CD4-positive, alpha-beta T cell treated with Interleukin-4 for 4 hours (primary cell): ENCODE data around the gene PPIB.
"Not testable (repeated sequence)": the region's sequence is repeated elsewhere in the genome, so short reads cannot be mapped to it uniquely, and the experiment has no call there.

Source experiments
- DNase-seq: peaks from one replicate; pipeline ENCODE4 v3.0.0-alpha.2; 2020

PPIB gene

DNA sequence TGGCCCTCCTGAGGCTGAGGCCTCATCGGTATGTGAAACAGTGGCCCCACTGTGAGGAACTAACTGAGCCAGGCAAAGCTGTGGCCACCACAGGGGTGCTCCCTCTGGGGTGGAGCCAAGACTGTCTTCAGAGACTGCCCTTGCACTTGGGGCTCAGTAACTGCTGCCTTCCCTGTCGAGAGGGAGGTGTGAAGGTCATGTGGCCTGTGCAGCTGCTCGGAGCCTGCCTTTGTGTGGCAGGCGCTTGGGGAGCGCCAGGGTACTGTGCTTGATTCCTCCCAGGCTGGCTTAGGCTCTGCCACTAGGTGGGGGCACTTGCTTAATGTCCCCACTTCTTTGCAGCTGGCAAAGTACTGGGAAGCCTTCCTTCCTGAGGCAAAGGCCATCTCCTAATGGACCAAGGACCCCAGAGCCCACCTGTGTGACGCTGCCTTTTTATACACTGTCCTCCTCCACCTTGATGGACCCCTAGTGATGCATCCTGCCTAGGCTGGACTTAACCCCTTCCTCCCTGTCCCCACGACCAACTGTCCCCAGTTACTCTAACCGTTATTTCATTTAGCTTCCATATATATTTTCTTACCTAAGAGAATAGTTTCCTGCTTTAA, 25.5 kb downstream of the PPIB start:
- no peak for DNase-seq

DNA sequence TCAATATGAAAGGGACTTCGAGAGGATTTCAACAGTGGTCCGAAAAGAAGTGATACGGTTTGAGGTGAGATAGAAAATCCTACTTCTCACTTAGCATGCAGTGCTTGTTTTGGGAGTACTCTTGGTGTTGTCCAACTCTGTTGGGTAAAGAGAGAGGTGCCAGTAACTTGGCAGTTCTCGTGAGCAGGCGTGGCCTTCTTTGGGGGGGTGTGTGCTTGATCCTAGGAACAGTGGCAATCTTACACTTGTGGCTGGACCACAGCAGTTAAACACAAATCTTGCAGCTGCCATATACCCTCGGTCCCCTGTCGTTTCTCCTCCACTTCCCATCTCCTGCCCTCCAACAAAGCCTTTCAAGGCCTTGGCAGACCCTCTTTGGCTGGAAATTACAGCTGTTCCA, 26.5 kb downstream of the PPIB start:
- DNase-seq, result no peak

DNA sequence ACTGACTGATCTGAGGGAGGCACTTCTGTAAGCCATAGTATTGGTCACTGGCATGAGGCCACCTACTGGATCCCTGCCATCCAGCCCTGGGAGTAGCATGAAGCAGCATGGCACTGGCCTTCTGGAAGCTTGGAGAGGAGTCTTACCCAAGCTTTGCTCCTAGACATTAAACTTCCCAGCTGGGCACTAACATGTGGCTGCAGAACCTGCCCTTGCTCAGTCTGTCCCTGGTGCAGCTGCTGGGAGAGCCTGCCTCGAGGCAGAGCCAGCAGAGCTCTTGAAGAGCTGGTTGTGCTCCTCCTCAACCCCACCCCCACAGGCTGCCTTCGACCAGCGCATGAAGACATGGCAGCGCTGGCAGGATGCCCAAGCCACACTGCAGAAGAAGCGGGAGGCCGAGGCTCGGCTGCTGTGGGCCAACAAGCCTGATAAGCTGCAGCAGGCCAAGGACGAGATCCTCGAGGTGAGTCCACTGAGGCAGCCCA, 28.4 kb downstream of the PPIB start:
- DNase-seq, result no peak

DNA sequence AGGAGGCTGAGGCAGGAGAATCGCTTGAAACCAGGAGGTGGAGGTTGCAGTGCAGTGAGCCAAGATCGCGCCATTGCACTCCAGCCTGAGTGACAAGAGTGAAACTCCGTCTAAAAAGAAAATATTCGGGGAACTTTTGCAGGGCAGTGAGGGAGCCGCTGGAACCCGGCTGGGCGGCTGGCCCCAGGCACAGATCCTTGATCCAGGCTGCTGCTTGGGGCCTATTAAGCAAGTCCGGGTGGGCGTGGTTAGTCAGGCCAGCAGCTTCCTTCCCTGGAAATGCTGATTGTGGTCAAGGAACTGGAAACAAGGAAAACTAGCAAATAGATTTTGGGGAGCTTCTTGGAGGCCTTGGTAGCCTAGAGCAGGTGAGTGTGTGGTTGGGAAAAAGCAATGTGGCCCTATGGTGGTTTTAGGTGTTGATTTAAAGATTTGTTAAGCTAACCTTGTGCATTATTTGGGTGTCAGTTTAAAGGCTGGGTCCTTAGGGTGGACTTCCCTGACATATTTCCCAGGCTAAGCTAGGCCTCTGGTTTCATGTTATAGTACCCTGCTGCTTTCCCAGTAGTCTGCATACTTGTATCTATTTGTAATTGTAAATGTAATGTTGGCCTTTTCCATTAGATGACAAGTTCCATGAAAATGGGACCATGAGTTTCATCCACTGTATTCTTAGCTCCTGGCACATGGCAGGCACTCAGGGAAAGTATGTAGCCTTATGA, 29.0 kb downstream of the PPIB start:
- DNase-seq, result no peak

DNA sequence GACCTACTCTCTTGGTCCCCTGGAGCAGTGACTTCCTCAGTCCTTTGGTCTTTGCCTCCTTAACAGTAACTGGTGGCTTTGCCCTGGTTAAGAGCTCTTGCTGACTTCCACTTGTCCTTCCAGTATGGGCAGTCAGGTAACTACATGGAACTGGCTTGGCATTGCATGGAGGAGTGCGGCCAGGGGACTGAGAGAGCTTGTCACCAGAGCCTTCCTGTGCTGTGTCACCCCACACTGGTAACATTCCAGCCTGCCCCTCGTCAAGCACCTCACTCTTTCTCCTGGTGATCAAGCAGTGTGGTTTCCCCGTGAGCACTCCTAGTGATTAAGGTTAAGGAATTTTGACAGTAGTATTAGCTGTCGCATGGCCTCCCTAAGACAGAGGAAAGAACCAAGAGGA, 30.6 kb downstream of the PPIB start:
- no peak for DNase-seq

DNA sequence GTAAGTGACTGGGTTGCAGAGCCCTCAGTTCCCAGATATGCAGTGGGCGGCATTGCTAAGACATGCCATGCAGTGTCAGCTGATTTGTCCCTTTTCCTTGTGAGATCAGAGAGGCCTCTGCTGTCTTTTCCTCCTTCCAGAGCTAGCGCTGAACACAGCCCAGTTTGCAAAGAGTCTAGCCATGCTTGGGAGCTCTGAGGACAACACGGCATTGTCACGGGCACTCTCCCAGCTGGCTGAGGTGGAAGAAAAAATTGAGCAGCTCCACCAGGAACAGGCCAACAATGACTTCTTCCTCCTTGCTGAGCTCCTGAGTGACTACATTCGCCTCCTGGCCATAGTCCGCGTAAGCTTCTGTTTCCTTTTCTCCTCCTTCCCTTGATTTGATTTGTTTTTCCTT, 31.3 kb downstream of the PPIB start:
- DNase-seq, result no peak

DNA sequence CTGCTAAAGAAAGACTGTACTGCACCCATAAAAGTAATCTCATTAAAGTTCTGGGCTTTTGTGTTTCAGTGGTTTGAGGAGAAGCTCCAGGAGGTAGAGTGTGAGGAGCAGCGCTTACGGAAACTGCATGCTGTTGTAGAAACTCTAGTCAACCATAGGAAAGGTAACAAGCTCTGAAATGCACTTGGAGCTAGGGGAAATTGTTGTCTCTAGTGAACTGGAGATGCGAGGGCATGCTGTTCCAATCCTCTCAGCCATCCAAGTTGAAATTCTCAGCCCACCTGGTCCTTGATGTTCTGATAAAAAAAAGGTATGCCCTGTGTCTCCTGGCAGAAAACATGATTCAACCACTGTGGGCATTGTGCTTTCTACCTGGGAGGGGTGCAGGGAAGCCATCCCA, 32.7 kb downstream of the PPIB start:
- DNase-seq, result no peak

DNA sequence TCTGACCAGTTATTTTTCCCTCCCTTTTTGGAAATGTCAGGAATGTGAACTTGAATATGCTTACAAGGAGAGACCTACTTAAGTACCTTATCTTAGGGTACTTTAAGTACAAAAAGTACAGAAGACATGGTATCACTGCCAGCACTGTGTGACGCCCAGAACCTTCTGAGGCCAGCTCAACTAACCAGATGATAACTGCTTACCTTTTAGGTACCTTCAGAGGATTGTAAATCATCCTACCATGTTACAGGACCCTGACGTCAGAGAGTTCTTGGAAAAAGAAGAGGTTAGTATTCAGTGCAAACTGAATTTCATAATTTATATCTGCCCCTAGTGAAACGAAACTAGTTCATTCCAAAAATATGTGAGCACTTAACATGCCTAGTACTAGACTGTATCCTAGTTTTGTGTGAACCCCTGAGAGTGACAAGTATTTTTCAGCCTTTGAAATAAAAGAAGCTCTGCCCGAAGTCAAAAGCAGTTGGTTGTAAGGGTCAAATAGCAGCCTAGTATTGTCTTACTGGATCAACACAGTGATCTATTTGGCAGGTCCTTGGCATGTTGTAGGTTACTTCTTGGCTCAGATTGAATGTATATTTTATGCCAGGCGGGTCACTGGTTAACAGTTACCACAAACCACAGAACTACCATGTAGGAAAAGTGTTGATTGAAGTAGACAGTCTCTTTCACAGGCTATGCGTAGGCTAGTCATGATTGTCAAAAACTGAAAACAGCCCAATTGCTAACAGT, 35.1 kb downstream of the PPIB start:
- DNase-seq, result no peak

DNA sequence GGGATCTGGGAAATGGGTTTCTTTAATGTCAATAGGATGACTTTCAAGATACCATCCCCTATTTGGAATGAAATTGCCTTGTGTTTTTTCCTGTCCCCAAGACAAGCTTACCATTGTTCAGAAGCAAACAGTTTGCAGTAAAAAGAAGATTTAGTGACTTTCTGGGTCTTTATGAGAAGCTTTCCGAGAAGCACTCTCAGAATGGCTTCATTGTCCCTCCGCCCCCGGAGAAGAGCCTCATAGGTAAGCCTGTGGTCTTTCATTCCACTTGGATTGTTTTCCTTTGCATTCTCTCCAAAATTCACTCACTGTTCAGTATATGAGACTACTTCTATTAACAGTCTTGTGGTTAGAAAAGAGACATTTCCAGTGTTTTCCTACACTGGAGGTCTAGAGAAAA, 36.8 kb downstream of the PPIB start:
- DNase-seq, result no peak

DNA sequence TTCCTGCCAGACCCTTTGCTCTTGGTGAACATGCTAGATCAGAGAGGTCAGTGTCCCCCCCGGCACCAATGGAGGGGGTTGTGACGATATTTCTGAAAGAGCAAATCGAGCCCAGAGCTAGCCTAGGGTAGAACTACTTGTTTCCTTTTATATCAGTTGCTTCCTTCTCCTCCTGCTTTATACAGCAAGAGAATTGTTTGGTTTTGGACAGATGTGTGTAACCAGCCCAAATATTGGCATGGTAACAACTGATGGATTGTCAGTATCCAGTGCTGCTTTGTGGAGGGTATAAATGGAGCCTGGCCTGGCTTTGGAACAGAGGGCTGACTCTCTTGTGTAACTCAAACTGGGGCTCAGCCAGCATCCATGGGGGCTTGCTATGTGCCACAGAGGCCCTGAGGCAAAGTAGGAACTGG, 39.9 kb downstream of the PPIB start:
- no peak for DNase-seq

DNA sequence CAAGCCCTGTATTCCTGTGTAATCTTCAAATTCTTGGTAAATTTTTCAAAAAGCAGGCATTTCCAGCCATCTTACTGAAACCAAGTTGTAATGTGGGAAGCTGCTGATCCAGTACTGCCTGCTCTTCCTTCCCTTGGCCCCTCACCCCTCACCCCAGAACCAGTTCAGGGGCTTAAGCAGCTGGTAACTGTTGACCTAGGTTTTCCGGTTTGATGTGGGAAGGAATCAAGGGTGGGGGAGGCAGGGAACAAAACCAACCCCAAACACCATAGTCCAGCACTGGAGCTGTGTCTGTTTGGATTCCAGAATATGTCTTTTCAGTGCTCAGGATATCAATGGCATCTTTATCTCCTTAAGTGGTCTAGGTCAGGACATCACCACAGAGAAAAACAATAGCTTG, 40.4 kb downstream of the PPIB start:
- no peak for DNase-seq

DNA sequence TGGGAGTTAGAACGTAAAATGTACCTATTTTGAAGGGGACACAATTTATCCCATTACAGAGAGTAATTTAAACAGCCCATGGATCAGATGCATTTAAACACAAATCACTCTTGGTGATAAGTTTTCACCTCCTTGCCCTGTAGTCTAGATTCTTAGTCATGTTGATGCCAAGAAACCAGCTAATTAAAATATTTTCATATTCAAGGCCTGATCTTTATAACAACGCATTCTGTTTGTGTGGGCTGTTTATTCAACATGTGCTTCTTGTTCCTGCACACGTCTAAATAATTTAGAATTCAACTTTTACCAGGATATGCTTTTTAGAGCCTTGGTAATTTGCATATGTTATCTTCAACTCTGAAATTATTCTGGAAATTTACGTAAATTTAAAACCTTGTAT, 41.2 kb downstream of the PPIB start:
- no peak for DNase-seq

DNA sequence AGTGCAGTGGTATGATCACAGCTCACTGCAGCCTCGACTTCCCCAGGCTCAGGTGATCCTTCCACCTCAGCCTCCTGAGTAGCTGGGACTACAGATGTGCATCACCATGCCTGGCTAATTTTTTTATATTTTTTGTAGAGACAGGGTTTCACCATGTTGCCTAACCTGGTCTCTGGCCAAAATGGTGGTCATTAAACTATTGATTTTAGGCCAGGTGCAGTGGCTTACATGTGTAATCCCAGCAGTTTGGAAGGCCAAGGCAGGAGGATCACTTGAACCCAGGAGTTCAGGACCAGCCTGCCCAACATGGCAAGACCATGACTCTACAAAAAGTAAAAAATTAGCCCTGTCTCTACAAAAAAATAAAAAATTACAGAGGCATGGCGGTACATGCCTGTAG, 42.5 kb downstream of the PPIB start:
- DNase-seq, result not testable (repeated sequence)

DNA sequence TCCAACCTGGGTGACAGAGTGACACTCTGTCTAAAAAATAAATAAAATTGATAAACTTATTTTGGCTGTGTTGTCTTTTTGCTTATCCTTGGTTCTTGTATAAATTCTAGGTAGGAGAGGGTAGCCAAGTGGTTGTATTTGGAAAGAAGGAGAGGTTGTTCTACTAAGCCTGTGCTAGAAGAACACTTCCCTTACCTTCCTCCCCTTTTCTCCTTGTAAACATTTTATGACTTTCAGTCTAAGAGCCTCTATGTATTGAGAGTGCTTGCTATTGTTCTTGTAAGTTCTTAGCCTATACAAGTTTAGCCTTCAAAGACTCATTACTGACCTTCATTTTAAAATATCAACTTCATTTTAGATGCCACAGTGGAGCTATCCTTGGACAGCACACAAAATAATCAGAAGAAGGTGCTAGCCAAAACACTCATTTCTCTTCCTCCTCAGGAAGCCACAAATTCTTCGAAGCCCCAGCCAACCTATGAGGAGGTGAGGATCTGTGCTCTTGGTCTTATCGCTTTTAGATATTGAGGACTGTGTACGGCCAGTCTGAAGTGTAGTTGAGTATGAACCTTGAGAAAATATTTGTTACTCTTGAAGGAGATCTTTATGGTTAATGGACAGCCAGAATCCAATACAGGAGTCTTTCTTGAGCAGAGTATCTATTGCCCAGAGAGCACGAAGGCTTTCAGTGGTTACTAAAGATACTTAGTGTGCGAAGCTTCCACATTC, 44.9 kb downstream of the PPIB start:
- DNase-seq, result no peak

DNA sequence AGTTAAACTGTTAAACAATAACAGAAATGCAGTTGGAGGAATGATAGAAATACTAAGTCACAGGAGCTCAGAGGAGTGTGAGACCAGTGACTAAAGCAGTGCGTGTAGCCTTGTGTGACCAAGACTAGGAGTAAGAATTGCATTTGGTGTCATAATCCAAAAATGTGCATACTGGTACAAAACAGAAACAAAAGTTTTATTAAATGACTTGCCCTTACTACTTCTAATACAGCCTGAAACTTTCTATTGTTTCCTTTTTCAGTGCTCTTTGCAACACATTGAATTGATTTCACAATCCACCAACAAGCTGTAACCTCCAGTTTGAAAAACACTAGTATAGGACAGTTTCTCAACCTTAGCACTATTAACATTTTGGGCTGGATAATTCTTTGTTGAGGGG, 49.9 kb downstream of the PPIB start:
- DNase-seq, result no peak

DNA sequence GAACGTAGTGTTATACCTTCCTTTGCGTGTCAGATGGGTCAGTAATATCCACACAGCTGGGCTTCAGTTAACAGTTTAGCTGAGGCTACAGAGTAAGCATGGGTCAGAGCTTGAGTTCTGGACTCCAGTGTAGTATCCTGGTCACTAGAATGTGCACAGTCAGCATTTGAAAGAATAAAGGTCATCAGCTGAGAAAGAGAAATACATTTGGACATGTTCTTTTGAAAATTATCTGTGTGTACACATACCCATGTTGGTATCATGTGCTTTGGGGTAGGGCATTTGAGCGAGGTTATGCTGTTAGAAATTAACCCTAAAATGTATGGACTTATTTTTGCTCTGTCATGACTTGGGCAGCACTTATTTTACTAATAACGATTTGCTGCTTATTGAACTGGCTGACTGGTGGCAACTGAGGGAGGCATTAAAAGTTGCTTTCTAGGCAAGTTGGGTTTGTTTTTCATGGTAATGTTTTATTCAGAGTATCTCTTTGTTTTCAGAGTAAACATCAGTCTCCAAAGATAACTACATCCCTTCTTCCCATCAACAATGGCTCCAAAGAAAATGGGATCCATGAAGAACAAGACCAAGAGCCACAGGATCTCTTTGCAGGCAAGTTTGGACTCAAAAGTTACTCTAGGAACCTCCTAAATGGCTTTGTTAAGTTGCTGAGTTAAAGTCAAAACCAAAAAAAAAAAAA, 50.6 kb downstream of the PPIB start:
- no peak for DNase-seq

DNA sequence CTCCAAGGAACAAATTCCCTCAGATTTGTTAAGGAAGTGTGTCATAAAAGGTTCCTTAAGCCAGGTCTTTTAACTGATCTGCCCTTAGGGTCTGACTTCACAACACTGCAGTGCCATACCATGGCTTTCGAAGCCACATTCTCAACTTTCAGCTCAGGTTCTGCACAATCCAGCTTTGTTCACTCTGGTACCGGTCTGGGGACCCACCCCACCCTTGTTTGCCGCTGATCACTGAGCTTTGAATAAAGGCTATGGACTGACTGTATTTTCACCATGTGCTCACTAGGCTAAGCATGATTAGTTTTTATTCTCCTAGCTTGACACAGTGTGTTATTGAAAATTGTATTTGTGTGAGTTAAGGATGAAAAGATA, 51.2 kb downstream of the PPIB start:
- no peak for DNase-seq

DNA sequence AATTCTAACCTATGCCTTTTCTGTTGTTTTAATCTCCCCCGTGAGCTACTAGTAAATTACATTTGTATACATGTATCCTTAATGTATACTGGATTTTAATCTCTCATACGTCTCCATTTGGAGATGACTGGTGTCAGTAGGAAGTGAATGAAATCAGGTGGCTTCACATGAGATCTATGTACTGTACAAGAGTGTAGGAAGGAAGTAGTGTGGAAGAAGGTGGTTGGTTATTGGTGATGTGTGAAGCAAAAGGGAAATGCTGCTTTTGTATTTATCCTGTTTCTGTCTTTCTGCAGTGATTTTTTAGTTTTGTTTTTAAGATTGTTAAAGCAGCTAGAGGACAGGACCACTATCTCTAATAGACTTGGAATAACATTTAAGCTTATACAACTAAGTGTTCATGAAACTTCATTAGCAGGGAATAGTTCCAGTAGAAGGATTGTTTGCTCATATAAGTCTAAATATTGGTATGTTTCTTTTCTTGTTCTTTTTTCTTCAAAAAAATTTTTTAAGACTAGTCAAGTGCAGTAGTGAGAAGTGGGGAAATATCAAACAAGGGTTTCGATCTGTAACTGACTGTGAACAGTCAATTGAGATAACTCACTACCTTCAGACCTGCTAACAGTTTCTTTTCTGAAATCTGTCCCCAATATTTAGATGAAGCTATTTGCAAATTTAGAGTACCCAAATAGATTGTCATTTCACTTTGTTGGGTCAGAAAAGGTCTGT, 51.7 kb downstream of the PPIB start:
- DNase-seq, result no peak

DNA sequence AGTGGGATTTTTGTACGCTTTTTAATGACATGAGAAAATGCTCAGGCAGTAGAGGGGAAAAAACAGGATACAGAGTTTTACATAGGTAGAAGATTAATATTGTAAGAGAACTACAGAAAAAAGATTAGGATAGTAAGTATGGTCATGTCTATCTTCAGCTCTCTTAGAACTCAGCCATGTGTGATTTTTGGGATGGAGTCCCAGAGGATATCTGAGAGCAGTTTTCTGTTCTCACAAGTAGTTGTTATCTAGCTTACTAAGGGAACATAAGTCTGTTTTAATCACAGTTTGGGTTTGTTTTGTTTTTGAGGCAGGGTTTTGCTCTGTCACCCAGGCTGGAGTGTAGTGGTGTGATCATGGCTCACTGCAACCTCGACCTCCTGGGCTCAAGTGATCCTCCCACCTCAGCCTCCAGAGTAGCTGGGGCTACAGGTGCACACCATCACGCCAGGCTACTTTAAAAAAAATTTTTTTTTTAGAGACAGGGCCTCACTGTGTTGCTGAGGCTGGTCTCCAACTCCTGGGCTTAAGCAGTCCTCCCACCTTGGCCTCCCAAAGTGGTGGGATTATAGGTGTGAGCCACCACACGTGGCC, 52.6 kb downstream of the PPIB start:
- DNase-seq, result not testable (repeated sequence)

DNA sequence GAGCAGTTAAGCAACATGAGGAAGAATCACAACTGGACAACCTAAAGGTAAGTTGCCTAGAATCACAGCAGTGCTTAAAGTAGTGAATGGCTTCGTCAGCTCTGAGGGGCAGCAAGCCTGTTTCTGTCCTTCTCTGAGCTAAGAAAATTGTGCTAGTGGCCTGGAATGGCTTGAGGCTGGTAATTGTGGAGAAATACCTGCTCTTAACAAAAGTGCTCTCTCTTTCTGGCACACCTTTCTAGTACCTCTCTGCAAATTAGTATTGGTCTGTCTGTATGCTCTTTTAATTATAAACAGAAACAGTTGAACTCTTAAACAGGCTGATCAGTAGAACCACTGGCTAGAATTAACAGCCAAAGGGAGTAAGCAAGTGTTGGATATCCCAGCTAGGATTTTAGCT, 55.5 kb downstream of the PPIB start:
- no peak for DNase-seq
